Smooth muscle cell (in vitro differentiated cells): ENCODE measurements around the gene PDGFA. TPM values are rescaled to one million over a fixed set of nuclear protein-coding genes. Genes with fewer than 3 reads are reported as not detected.

Experiments
- DNase-seq: peaks from one replicate; lab custom pipeline; 2025; ENCODE audit not compliant: unreplicated experiment; lab: John Stamatoyannopoulos, UW
- H2AFZ ChIP-seq: fragments of 200-600 bp; sonication (generic); 2 replicates; pipeline ENCODE4 v1.6.0; 2016; ENCODE audit warnings: antibody characterized with exemption, low read depth, mild to moderate bottlenecking
- H3F3A ChIP-seq: fragments of 200-600 bp; sonication (generic); 2 replicates; pipeline ENCODE4 v1.6.0; 2017; ENCODE audit warnings: antibody characterized with exemption, low read depth
- H3K27ac ChIP-seq: fragments of 200-600 bp; sonication (generic); 2 replicates; pipeline ENCODE4 v1.5.1; 2016; ENCODE audit warnings: low read depth, mild to moderate bottlenecking
- H3K27me3 ChIP-seq: fragments of 200-600 bp; sonication (generic); 2 replicates; pipeline ENCODE4 v1.6.1; 2016; ENCODE audit warnings: low read depth, mild to moderate bottlenecking
- H3K36me3 ChIP-seq: fragments of 200-600 bp; sonication (generic); 2 replicates; pipeline ENCODE4 v1.5.1; 2016; ENCODE audit warnings: low read depth
- H3K4me1 ChIP-seq: fragments of 200-600 bp; sonication (generic); 2 replicates; pipeline ENCODE4 v1.5.1; 2016; ENCODE audit warnings: low read depth
- H3K4me2 ChIP-seq: fragments of 200-600 bp; sonication (generic); 2 replicates; pipeline ENCODE4 v1.6.0; 2016; ENCODE audit warnings: mild to moderate bottlenecking
- H3K4me3 ChIP-seq: fragments of 200-600 bp; sonication (generic); 2 replicates; pipeline ENCODE4 v1.5.1; 2016; ENCODE audit warnings: mild to moderate bottlenecking
- H3K79me2 ChIP-seq: fragments of 200-600 bp; sonication (generic); 2 replicates; pipeline ENCODE4 v1.6.0; 2016; ENCODE audit warnings: low read depth, mild to moderate bottlenecking
- H3K9ac ChIP-seq: fragments of 200-600 bp; sonication (generic); 2 replicates; pipeline ENCODE4 v1.6.0; 2016; ENCODE audit warnings: low read depth
- H3K9me3 ChIP-seq: fragments of 200-600 bp; sonication (generic); replicated peaks from 2 replicates; pipeline ENCODE4 v1.5.1; 2016; ENCODE audit warnings: low read depth
- H4K20me1 ChIP-seq: fragments of 200-600 bp; sonication (generic); 2 replicates; pipeline ENCODE4 v1.6.0; 2016; ENCODE audit warnings: low read depth
- WGBS: methylation state at CpG from one replicate; pipeline ENCODE4 v1.1.7; 2016; ENCODE audit warnings: low lambda C conversion rate; 5-methylcytosine and 5-hydroxymethylcytosine counted together
- polyA plus RNA-seq: library from polyadenylated mRNA; unstranded; fragments of >200 nt; fragmentation: Nextera tagmentation; extraction: Ambion mirVana; gene quantifications from 2 replicates; pipeline ENCODE4 v1.2.1, GENCODE V29; 2016
- total RNA-seq: library from RNA; depleted of rRNA; stranded (reverse); fragments of >200 nt; gene quantifications from 2 replicates; pipeline ENCODE4 v1.2.3, GENCODE V29; 2014
- TF ChIP-seq, protein P1 (sequence below): fragments of 200-600 bp; sonication (generic); IDR thresholded peaks from 2 replicates; pipeline ENCODE4 v1.5.1; 2017; ENCODE audit warnings: borderline replicate concordance, mild to moderate bottlenecking, antibody characterized with exemption; ENCODE audit not compliant: insufficient read depth, poor library complexity, severe bottlenecking

PDGFA gene
- total and polyA plus RNA-seq, 2 experiments from 2014 or later: 32.0 to 68.1 TPM

DNA sequence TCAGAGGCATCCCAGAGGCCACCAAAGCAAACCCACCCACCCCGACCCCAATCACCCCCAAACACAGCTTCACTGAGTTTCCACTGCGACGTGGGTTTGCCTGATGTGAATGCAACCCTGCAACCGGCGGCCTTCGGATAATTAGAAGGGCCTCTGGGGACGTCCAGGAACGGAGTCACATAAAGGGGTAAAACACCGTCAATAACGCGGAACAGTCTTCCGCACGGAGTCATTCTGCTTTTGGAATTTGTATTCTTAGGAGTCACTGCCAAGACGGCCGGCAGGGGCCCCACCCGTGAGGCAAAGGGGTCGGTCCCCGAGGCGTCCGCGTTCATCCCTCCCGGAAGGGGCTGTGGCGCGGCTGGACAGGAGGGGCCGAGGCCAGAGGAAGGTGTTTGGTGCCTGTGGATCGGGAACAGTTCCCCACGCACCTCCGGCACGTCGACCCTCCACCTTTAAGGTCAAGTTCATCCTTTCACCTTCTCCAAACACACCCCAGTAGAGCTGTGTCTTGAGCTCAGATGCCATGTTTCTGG is 36.7 kb upstream of the PDGFA start:
- Histone ChIP-seq H3K27ac (no peak overlapping the region), H3K4me1 (no peaks in the 10 kb centered on the region), H4K20me1 (no peaks in the 10 kb centered on the region), H3K9ac (no peak overlapping the region), H3F3A (no peaks in the 10 kb centered on the region), H3K4me3 (no peak overlapping the region), H3K79me2 (no peaks in the 10 kb centered on the region), H3K27me3 (no peaks in the 10 kb centered on the region), H2AFZ (no peak overlapping the region), H3K36me3 (no peaks in the 10 kb centered on the region), H3K9me3 (no peaks in the 10 kb centered on the region), H3K4me2 (no peak overlapping the region)
- TF ChIP-seq, protein P1, sequence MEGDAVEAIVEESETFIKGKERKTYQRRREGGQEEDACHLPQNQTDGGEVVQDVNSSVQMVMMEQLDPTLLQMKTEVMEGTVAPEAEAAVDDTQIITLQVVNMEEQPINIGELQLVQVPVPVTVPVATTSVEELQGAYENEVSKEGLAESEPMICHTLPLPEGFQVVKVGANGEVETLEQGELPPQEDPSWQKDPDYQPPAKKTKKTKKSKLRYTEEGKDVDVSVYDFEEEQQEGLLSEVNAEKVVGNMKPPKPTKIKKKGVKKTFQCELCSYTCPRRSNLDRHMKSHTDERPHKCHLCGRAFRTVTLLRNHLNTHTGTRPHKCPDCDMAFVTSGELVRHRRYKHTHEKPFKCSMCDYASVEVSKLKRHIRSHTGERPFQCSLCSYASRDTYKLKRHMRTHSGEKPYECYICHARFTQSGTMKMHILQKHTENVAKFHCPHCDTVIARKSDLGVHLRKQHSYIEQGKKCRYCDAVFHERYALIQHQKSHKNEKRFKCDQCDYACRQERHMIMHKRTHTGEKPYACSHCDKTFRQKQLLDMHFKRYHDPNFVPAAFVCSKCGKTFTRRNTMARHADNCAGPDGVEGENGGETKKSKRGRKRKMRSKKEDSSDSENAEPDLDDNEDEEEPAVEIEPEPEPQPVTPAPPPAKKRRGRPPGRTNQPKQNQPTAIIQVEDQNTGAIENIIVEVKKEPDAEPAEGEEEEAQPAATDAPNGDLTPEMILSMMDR: no peak
- DNase-seq: no peak
- WGBS: 94% methylated on average over 30 of the region's 30 CpGs

- Histone ChIP-seq H3K4me1 (no peaks in the 10 kb centered on the region), H3K79me2 (no peaks in the 10 kb centered on the region), H3K9ac (no peak overlapping the region), H3K4me3 (no peak overlapping the region), H3K36me3 (no peaks in the 10 kb centered on the region), H4K20me1 (no peaks in the 10 kb centered on the region), H2AFZ (no peak overlapping the region), H3K27me3 (no peaks in the 10 kb centered on the region), H3F3A (no peaks in the 10 kb centered on the region), H3K27ac (no peak overlapping the region), H3K9me3 (no peaks in the 10 kb centered on the region), H3K4me2 (no peak overlapping the region)
- DNase-seq: no peak
- TF ChIP-seq, protein P1: no peak
- 96% methylated on average over 16 of the region's 18 CpGs for WGBS
These were observed 36.0 kb upstream of the PDGFA start for GRCh38 chr7:555551-556160.

GRCh38 chr7:553636-554111 is 34.0 kb upstream of the PDGFA start:
- no peaks in the 10 kb centered on the region for H4K20me1 ChIP-seq
- no peak overlapping the region for H3K9ac ChIP-seq
- no peaks in the 10 kb centered on the region for H3K9me3 ChIP-seq
- H2AFZ ChIP-seq: no peak overlapping the region
- H3K4me3 ChIP-seq: no peak overlapping the region
- WGBS: 90% methylated on average over 18 of the region's 18 CpGs
- no peak for DNase-seq
- no peaks in the 10 kb centered on the region for H3K4me1 ChIP-seq
- no peaks in the 10 kb centered on the region for H3K79me2 ChIP-seq
- TF ChIP-seq, protein P1: no peak
- H3K27ac ChIP-seq: no peak overlapping the region
- H3K4me2 ChIP-seq: no peak overlapping the region
- H3K27me3 ChIP-seq: no peaks in the 10 kb centered on the region
- H3K36me3 ChIP-seq: no peaks in the 10 kb centered on the region
- no peaks in the 10 kb centered on the region for H3F3A ChIP-seq
